Activated CD4-positive, CD25-positive, alpha-beta regulatory T cell (primary cell): ENCODE results near the gene MTHFR.
A peak's percentile ranks its signal among the peaks of the same experiment; 100 is the strongest.

ENCODE experiments used
- DNase-seq, 4 experiments: peaks; one replicate each; lab custom pipeline; 2025; lab: John Stamatoyannopoulos, UW

MTHFR gene

DNA sequence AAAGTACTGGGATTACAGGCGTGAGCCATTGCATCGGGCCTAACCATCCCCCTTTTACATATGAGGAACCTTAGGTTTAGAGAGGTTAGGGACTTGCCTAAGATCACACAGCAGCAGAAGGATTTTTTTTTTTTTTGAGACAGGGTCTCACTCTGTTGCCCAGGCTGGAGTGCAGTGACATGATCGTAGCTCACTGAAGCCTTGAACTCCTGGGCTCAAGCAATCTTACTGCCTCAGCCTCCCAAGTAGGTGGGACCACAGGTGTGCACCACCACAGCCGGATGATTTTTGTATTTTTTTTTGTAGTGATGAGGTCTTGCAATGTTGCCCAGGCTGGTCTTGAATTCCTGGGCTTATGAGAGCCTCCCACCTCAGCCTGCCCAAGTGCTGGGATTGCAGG lies 46.0 kb downstream of the MTHFR start:
- DNase-seq, result no peak

DNA sequence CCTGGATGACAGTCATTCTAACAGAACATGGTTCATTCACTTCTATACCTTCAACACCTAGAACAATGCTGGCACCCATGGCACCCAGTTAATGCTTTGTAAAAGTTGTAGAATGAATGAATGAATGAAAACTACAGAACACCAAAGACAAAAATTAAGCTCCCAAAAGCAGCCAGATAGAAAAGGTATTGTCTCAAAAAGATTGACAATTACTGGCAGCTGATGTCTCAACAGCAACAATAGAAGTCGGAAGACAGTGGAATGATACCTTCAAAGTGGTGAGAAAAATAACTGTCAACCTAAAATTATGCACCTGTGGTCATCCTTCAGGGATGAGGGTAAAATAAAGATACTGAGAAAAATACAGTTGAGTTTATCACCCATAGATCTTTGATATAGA lies 48.7 kb downstream of the MTHFR start:
- DNase-seq, result no peak

DNA sequence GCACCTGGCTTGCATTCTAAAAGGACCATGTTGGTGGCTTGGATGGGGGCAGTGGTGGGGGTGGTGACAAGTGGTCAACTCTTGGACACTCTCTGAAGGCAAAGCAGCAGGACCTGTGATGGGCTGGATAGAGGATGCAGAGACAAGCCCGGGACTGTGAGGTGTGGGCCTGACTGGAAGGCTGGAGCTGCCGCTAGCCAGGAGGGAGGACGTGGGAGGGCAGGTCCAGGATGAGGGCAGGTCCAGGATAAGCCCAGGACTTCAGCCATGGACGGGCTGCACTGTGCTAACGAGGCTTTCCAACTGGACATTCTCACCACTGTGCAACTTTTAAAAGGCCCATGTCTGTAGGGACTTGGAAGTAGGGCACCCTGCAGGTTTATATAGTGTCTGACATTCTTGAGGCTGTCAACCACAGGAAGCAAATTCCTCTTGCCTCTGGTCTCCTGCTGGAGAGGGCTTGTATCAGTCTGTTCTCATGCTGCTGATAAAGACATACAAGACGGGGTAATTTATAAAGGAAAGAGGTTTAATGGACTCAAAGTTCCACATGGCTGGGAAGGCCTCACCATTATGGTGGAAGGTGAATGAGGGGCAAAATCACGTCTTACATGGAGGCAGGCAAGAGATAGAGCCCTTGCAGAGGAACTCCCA lies 52.1 kb downstream of the MTHFR start:
- DNase-seq, result no peak

DNA sequence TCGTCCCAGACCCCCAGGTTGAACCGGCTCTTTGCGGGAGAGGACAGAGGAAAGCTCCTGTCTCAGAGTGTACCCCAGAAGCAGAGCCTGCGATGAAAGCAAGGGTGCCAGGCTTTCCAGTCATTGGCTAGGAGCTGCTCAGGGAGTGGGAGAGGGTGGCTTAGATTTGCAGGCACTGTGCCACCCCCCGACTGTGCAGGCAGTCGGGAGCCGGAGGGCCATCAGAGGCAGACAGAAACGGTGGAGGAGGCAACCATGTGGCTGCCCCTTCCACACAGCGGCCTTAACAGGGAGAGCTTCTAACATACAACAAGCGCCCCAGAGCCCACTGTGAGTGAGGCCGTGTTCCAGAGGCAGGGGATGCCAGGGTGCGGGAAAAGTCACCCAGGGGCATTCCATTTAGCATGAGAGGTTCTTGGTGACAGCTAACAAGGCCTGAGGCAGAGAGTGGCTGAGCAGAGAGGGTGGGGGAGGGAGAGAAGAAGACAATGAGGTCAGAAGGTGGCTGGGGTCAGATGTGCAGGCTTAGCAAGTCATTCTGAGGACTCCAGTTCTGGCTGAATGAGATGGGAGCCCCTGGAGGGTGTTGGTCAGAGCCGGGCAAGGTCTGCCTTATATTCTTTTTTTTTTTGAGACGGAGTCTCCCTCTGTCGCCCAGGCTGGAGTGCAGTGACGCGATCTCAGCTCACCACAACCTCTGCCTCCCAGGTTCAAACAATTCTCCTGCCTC lies 53.2 kb downstream of the MTHFR start:
- DNase-seq, result no peak

DNA sequence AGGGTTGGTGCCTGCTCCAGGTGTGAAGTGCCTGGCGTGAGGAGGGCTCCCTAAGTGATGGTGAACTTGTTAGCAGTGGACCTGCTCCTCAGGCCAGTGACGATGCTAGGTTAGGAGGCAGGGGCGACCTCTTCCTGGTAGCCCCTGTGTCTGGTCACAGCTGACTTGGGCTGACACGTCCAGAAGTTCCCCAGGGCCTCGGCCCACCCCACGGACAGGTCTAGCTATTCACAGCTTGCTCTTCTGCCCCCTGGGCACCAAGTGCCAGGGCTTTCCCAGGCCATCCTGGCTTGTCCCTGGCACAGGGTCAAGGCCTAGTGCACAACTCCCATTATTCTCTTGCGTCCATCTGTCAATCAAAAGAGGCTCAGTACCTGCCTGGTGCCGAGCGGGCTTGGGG lies 54.7 kb downstream of the MTHFR start:
- DNase-seq, result no peak

DNA sequence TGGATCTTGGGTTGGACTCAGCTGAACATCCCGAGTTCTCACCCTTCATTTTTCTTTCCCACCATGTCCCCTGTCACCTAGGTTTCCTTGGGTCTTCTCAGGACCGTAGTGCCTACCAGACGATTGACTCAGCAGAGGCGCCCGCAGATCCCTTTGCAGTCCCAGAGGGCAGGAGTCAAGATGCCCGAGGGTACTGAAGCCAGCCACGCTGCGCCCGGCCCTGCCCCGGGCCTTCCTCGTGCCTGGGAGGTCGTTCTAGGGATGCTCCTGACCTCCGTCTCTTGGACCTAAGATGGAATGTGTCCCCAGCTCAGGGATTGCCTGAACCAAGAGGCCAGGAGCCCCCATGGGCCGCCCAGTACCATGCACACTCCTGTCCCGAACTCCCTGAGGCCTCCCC lies 55.8 kb downstream of the MTHFR start:
- no peak for DNase-seq

DNA sequence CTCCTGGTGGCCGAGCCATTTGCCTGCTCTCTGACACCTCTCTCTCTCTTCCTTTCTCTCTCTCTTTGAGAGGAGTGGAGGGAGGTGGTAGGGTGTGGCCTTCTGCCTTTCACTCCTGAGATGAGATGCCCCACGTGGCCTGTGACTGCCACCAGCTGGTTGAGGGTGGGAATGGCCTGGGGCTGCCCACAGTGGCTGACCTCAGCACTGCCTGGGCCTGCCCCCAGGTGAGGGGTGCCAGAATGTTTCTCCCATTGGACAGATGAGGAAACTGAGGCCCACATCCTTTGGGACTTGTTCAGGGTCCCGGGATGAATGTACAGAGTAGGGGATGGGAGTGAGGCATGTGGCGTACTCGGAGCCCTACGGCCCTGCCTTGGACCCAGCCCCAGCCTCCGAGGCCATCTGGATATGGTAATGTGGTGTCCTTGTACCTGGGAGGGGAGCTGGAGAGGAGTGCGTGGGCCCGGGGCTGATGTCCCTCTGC lies 56.5 kb downstream of the MTHFR start:
- DNase-seq, result peak in 1 of 4 experiments; percentile 13

DNA sequence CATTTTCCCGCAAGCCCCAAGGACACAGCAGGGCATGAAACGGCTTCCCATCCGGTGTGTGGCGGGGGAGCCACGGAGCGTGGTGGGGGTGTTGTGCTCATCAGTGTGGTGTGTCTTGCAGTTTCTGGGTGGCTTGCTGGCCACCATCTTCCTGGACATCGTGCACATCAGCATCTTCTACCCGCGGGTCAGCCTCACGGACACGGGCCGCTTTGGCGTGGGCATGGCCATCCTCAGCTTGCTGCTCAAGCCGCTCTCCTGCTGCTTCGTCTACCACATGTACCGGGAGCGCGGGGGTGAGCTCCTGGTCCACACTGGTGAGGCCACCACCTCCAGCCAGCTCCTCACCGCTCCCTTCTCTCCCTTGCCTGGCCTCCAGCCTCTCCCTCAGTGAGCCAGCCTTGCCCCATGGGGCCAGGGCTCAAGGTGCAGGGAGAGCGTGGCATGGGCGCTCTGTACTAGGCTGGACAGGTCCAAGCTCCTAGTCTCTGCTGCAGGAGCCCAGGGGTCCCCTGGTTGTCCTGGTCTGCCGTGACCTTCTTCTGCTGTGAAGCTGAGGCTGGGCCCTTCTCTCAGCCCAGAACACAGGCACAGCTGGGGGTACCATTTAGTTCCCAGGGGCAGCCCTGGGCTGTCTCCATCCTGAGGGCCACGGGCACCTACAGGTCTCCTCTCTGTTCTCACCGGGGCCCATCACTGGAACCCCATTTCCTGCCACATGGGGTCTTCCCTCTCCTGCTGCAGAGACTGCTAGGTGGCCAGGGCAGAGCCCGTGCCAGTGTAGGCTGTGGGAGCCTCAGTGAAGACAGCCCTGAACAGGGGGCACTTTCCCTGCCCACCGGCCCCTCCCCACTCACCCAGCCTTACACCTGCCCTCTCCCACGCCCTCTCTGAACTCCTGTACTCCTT lies 57.2 kb downstream of the MTHFR start:
- DNase-seq, result no peak

DNA sequence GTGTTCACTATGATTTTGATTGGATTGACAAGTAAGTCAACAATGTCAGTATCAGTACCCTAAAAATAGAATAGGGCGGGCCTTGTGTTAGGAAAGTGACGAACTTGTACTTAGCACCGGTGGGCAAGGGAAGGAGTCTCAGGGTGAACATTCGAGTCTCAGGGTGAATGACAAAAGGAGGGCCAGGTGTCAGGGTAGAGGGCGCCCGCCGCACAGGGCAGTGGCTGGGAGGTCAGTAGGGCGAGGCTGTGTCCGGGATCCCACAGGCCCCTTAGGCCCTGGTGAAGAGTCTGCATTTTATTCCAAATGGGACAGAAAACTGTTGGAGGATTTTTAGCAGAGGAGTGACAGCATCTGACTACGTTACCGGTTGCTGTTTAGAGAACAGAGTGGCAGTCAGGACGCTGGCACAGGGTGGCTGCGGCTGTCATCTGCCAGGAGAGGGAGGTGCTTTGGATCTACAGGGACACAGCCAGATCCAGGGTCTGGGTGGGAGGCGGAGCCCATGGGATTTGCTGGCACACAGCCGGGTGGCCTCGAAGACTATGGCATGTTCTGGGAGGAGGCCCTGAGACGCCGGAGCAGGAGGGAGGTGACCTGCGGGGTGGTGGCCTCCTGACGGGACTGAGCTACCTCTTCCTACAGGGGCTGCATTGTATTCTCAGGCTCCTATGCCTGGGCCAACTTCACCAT lies 58.8 kb downstream of the MTHFR start:
- no peak for DNase-seq

DNA sequence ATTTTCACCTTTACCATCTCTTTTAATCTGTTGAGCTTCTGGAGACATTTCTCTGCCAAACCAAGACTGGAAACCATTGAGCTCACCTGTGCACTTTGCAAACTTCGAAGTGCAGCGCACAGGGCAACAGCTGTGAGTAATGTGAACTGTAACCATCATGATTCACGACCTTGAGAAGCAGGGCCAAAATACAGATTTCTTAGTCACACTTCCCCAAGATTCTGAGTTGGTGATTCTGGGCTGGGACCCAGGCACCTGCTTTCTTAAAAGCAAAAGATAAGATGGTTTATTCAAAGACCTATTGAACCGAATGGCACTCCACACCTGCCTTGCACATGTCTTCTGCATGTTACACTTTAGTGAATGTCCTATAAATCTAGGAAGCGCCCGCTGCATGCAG lies 59.7 kb downstream of the MTHFR start:
- no peak for DNase-seq

DNA sequence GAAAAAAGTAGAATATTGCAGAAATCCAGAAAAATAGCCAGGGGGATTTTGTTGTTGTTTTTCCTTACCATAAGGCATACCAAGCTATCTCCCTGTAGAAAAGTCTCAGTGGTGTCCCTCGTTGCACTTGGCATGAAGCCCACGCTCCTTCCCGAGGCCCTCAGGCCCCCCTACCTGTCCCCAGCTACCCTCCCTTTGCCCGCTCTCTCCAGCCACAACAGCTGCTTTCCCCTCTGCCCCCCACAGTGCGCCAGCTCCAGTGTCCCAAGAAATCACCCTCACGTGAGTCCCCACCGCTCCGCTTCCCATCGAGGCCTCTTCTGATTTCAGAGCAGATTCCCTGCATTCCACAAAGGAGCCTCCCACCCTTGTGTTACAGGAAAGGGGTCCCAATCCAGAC lies 61.5 kb downstream of the MTHFR start:
- no peak for DNase-seq

DNA sequence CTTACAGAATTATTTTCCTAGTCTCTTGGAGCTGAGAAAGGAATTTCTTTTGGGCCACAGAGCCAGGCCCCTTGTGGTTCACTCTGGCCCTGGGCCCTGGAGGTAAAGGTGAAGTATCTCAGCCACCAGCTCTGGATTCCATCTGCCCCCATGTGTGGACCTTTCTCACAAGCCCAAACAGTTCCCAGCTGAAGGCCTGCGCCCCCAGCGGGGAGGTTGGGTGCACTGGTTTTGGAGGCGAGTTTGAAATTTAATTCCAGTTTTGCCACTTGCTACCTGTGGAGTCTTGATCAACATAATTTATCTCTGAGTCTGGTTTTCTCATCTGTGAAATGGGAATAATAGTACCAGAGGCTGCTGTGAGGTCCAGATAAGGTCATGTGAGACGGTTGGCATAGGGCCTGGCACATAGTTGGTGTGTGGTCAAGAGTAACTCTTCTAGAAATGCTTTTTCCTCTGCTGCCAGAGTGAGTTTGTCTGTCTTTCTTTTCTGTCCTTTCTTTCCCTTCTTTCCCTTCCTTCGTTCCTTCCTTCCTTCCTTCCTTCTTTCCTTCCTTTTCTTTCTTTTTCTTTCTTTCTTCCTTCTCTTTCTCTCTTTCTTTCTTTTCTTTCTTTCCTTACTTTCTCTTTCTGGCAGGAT lies 63.7 kb downstream of the MTHFR start:
- no peak for DNase-seq

DNA sequence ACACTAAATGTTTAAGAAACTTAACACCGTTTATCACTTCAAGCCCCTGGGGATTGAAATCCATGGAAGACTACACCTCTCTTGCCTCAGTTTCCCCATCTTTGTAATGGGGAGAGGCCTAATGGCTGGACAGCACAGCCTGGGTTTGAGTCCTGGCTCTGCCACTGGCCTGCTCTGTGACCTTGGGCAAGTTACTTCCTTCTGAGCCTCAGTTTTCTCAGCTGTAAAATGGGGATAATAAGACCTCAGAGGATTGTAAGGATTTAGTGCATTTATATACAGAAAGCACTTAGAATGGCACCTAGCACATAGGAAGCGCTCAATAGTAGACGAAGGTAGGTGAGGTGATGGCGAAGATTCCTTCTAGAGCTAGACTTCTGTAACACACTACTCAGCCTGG lies 64.3 kb downstream of the MTHFR start:
- DNase-seq, result no peak

DNA sequence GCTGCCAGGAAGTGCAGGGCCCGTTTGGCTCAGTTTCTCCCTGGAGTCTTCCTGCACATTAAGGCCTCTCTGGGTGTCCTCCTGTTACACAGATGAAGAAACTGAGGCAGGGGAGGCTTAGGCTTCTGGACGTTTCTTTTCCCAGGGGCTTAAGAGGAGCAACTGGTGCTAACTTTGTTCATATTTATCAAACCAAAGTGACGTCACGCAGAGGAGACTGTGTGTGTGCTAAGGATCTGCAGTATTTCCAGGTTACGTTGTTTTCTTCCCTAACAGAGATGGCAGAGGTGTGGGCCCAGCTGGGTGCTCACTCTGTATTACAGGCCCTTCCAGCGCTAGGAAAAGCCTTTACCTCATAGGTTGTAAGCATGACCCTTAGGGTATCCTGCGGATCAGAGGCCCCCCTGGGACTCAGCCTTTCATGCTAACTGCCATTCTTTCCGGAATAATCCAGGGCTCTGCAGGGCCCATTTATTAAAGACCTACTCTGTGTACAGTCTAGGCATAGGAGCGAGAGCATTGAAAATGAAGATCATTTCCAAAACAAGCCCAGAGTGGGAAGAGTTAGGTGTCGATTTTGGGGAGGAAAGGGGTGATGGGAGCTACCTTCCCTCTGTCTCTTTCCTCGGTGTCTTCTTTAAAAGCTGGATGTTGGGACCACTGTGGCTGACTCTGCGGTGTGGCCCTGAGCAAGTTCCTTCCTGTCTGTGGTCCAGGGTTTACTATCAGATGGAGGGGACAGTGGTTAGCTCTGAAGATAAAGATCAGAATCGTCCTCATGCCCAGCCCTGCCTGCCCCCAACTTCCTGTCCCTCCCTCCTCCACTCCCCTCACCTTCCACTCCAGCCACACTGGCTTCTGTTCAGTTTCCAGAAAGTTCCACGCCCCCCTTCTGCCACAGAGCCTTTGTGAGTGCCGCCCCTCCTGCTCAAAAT lies 65.2 kb downstream of the MTHFR start:
- no peak for DNase-seq

DNA sequence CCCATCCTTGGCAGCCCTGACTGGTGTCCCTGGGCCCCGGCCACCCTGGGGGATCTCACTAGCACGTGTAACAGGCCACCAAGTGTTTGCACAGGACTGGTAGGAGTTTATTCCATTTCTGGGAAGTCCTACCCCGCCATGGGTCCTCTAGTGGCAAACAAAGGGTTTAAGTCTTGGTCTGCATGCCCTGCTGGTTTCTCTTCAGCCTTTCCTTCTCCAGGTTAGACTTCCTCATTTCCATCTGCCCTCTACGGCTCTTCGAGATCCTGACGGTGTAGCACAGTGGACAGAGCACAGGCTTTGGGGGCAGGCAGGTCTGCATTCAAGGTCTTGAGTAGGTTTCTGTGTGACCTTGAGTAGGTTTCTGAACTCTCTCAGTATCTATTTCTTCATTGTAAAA lies 67.0 kb downstream of the MTHFR start:
- no peak for DNase-seq

DNA sequence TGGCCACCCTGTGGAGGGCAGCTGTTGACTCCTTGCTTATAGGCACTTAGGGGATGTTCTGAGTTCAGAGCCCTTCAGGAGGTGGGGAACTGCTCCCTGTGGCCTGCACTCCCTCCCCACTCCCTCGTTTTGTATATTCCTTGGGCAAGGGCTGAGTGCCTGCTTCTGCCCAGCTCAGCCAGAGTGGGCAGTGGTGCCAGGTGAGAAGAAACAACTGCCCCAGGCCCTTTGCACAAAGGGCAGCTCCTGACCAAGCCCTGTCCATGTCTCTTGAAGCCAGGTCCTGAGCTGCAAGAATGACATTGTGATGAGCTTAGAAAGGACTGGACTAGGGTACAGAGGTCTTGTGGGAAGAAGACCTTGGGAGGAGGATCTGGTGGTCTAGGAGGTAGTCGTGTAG lies 67.7 kb downstream of the MTHFR start:
- no peak for DNase-seq

DNA sequence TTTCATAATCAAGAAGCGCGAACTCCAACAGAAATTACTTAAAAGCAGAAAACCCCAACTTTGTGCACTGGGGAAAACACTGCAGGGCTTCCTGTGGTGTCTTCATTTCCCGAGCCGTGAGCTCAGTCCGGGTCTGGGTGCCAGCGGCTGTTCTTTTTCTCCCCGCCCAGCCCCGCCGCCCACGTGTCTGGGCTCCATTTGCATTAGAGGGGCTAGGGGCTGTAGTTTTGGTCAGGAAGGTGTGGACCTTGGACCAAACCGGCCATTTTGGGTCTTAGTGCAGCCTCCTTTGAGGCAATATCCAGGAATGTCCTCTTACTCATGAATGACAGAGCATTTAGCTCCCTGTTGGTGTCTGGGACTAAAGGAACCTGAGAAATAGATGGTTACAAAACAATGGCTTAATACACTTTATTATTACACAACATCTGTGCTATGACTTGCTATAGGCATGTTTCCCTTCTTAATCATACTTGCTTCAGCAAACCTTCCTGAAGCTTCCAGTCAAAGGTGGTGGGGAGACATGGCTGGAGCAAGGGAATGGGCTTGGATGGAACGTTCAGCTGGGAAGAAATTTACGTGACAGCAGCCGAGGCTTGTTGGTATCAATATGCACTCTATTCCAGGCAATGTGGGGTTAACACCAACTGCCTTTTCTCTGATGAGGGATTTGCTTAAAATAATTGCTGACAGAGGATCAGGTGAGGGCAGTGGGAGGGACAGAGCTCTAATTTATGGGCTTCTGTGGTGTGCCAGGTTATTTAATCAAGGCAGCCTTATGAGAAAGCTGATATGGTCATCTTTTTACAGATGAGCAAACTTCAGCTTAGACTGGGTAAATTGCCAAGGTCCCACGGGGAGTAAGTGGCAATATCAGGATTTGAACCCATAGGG lies 68.8 kb downstream of the MTHFR start:
- no peak for DNase-seq

DNA sequence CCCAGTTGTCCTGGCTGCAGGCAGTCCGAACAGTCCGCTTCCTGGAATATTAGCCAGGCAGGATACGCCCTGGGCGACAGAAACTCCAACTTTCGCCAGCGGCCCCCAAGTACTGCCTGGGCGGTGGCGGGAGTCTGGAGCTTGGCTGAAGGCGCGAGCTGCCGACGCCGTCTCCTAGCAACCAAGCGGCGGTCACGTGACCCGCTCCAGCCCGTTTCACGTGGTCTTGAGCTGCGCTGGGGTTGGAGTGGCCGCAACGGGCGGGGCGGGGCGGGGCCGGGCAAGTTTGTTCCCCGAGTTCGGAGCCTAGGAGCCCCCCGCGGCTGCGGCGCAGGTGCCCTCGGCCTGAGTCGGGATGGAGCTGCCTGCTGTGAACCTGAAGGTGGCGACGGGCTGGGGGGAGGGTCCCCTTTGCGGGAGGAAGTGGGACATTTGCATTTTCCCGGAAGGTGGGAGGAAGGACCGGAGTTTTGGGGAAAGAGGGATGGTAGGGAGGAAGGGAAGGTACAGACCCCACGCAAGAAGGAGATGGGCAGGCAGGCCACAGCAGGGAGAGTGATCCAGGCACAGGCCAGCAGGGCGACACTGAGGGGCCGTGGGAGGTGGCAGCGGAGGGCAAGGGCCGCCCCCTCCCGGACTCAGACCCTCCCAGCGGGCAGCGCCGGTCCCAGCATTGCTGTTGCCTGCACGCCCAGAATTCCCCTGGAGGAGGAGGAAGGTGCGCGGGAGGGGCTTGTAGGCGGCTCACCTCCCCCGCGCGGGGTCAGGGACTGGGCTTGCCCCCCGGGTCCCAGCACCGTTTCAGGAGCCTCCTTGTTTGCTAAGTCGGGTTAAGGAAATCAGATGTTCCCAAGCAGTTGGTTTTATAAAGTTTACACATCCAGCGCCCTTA lies 69.7 kb downstream of the MTHFR start, which contains the start of gene AGTRAP:
TSS of gene AGTRAP (plus strand) at position 283 of the 892 bp plus-strand sequence. CDS start at position 356, 73 bp downstream.
- DNase-seq, result peak; percentile 64 to 75 (median 71)
